T-helper 2 cell (primary cell): ENCODE measurements around the gene USP8.
A peak's percentile ranks its signal among the peaks of the same experiment; 100 is the strongest.
"Not testable (repeated sequence)": the region's sequence is repeated elsewhere in the genome, so short reads cannot be mapped to it uniquely, and the experiment has no call there.

Experiments
- DNase-seq, 5 experiments: peaks; one replicate each; pipeline versions ENCODE4 v3.0.0 to v3.0.0-alpha.2; 2012 to 2022
- total RNA-seq, 2 donors: gene quantifications; one replicate each; lab custom pipeline; 2026; lab: John Stamatoyannopoulos, UW

The USP8 gene
- total RNA-seq: 68.0 to 73.0 reads per million in 2 donors

- DNase-seq: peak; percentile 77 to 96 (median 88)
Measured at GRCh38 chr15:50424066-50424890, at the start of gene USP8. Gene USP8 (plus strand): TSS chr15:50424405. CDS start chr15:50439074, 14,669 bp downstream.

- peak in 1 of 5 experiments; percentile 82 for DNase-seq
Measured at GRCh38 chr15:50377867-50378751, 46.1 kb upstream of the USP8 start.

GRCh38 chr15:50378776-50379175 lies 45.4 kb upstream of the USP8 start:
- no peak for DNase-seq

- DNase-seq: not testable (repeated sequence)
Measured at GRCh38 chr15:50379413-50379812, 44.8 kb upstream of the USP8 start.

- no peak for DNase-seq
Measured at GRCh38 chr15:50380089-50380488, 44.1 kb upstream of the USP8 start.

- no peak for DNase-seq
Measured at GRCh38 chr15:50381438-50381837, 42.8 kb upstream of the USP8 start.

- not testable (repeated sequence) for DNase-seq
Measured at GRCh38 chr15:50382408-50382807, 41.8 kb upstream of the USP8 start.

- DNase-seq: no peak
Measured at GRCh38 chr15:50390554-50391264, 33.5 kb upstream of the USP8 start.

GRCh38 chr15:50391561-50391960 lies 32.6 kb upstream of the USP8 start:
- DNase-seq: not testable (repeated sequence)

GRCh38 chr15:50411870-50412269 lies 12.3 kb upstream of the USP8 start:
- no peak for DNase-seq

- DNase-seq: no peak
Measured at GRCh38 chr15:50414624-50415023, 9.6 kb upstream of the USP8 start.

- DNase-seq: peak in 1 of 5 experiments; percentile 15
Measured at GRCh38 chr15:50415752-50416404, 8.3 kb upstream of the USP8 start.

GRCh38 chr15:50416890-50417289 lies 7.3 kb upstream of the USP8 start:
- no peak for DNase-seq

GRCh38 chr15:50418041-50418583 lies 6.1 kb upstream of the USP8 start:
- DNase-seq: no peak

- DNase-seq: no peak
Measured at GRCh38 chr15:50425219-50425618, 1.0 kb downstream of the USP8 start.

- DNase-seq: not testable (repeated sequence)
Measured at GRCh38 chr15:50425678-50426246, 1.6 kb downstream of the USP8 start.

GRCh38 chr15:50426428-50426827 lies 2.2 kb downstream of the USP8 start:
- no peak for DNase-seq

- DNase-seq: no peak
Measured at GRCh38 chr15:50431204-50431603, 7.0 kb downstream of the USP8 start.

GRCh38 chr15:50432230-50432629 lies 8.0 kb downstream of the USP8 start:
- no peak for DNase-seq

- no peak for DNase-seq
Measured at GRCh38 chr15:50435772-50436171, 11.6 kb downstream of the USP8 start.

- DNase-seq: no peak
Measured at GRCh38 chr15:50438251-50438650, 14.0 kb downstream of the USP8 start.

GRCh38 chr15:50440932-50441331 lies 16.7 kb downstream of the USP8 start:
- no peak for DNase-seq
